ENCODE results near the gene CHKA. TPM values are rescaled to one million over a fixed set of nuclear protein-coding genes. Genes with fewer than 3 reads are reported as not detected.

CHKA gene
- total RNA-seq, 1 experiment from 2014 or later = 136 TPM

DNA sequence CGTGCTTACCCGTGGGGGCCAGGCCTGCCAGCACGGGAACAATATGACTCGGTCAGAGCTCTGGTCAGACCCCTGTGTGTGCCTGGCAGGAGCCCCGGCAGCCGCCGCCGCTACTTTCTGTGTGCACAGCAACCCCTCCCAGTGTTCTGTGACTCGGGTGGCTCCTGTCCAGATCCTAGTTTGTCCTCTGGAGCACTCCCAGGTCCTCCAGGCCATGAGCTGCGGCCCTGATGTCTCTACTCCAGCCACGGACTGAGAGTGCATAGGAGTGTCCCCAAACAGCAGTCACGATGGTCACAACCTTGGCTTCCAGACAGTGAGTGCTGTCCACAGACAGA is 87.5 kb downstream of the CHKA start:
- in situ Hi-C loops (cut with HindIII; ENCODE audit: low pct_unique_long_range_greater_than_20kb, low sequenced_read_pairs) = no loop called here
- no peak overlapping the region for H3K27ac ChIP-seq (ENCODE audit: low read length)
- no TSS peak for BruUV-seq (replicated peaks)
- ATAC-seq (no peak), DNase-seq (ENCODE audit: low read depth, low spot score) (no peak)
- TF ChIP-seq, protein P1, sequence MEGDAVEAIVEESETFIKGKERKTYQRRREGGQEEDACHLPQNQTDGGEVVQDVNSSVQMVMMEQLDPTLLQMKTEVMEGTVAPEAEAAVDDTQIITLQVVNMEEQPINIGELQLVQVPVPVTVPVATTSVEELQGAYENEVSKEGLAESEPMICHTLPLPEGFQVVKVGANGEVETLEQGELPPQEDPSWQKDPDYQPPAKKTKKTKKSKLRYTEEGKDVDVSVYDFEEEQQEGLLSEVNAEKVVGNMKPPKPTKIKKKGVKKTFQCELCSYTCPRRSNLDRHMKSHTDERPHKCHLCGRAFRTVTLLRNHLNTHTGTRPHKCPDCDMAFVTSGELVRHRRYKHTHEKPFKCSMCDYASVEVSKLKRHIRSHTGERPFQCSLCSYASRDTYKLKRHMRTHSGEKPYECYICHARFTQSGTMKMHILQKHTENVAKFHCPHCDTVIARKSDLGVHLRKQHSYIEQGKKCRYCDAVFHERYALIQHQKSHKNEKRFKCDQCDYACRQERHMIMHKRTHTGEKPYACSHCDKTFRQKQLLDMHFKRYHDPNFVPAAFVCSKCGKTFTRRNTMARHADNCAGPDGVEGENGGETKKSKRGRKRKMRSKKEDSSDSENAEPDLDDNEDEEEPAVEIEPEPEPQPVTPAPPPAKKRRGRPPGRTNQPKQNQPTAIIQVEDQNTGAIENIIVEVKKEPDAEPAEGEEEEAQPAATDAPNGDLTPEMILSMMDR (IDR thresholded peaks at IDR 0.05) = no peak
- no peak for TF ChIP-seq TCF7L2 (IDR thresholded peaks at IDR 0.05; ENCODE audit: low read depth, low read length)
- TF ChIP-seq POLR2AphosphoS5 (IDR thresholded peaks at IDR 0.05; ENCODE audit: low read depth, low read length) = no peak
- TF ChIP-seq SIN3A (IDR thresholded peaks at IDR 0.05; ENCODE audit: borderline replicate concordance, insufficient read depth, low read depth, low read length) = no peak
- TF ChIP-seq, protein P2, sequence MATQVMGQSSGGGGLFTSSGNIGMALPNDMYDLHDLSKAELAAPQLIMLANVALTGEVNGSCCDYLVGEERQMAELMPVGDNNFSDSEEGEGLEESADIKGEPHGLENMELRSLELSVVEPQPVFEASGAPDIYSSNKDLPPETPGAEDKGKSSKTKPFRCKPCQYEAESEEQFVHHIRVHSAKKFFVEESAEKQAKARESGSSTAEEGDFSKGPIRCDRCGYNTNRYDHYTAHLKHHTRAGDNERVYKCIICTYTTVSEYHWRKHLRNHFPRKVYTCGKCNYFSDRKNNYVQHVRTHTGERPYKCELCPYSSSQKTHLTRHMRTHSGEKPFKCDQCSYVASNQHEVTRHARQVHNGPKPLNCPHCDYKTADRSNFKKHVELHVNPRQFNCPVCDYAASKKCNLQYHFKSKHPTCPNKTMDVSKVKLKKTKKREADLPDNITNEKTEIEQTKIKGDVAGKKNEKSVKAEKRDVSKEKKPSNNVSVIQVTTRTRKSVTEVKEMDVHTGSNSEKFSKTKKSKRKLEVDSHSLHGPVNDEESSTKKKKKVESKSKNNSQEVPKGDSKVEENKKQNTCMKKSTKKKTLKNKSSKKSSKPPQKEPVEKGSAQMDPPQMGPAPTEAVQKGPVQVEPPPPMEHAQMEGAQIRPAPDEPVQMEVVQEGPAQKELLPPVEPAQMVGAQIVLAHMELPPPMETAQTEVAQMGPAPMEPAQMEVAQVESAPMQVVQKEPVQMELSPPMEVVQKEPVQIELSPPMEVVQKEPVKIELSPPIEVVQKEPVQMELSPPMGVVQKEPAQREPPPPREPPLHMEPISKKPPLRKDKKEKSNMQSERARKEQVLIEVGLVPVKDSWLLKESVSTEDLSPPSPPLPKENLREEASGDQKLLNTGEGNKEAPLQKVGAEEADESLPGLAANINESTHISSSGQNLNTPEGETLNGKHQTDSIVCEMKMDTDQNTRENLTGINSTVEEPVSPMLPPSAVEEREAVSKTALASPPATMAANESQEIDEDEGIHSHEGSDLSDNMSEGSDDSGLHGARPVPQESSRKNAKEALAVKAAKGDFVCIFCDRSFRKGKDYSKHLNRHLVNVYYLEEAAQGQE (IDR thresholded peaks at IDR 0.05; ENCODE audit: insufficient read depth in 1 of 2, low read depth in 2 of 2, low read length in 1 of 2) = no peak
- H3K27me3 ChIP-seq (ENCODE audit: control insufficient read depth, insufficient read depth, low read length) = no peaks in the 10 kb centered on the region
- 0 out of 2 replicates have a peak, but pooled peaks cover 3% of the 10 kb centered on the region for H3K36me3 ChIP-seq (ENCODE audit: control insufficient read depth, insufficient read depth, low read length)
- ChIA-PET CTCF (no interaction called here), POLR2A (interaction anchor here (0.7 kb wide), 1 partner anchor 20 kb away, joined by 3 read pairs; no protein-coding TSS in a partner anchor)
- no peaks in the 10 kb centered on the region for H3K9me3 ChIP-seq (ENCODE audit: control insufficient read depth, insufficient read depth, low read depth, low read length)
- intact Hi-C loops (cut with micrococcal nuclease; ENCODE audit: unreplicated experiment) = no loop called here
- no peak overlapping the region for H3K4me3 ChIP-seq (ENCODE audit: low read depth in 2 of 2, low read length in 2 of 2)
- peaks cover 29% of the 10 kb centered on the region for H3K4me1 ChIP-seq (ENCODE audit: control insufficient read depth, insufficient read depth, low read length)

DNA sequence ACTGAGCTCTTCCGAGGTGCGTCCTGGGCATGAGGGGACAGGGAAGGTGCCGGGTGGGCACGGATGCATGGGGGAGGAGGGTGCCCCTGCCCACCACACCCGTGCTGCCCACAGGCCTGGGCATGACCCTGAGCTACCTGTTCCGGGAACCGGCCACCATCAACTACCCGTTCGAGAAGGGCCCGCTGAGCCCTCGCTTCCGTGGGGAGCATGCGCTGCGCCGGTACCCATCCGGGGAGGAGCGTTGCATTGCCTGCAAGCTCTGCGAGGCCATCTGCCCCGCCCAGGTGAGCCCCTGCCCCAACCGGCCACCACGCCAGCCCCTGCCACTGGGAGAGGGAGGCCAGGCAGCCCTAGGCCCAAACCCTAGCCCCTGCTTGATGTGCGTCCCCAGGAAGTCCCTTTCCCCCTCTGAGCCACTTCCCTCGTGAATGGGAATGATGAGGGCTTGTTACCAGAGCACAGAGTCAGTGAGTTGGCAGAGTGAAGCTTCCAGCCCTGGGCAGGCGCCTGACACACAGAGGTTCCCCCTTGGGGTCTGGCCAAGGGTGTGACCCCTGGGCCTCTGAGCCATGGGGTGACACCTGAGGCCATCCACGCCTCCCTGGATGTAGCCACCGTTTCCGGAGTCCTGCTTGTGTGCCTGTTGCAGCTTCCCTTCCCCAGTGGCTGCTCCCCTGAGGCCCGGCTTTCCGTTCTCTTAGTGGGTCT is 88.0 kb downstream of the CHKA start:
- intact Hi-C loops (cut with micrococcal nuclease; ENCODE audit: unreplicated experiment) = no loop called here
- Histone ChIP-seq H3K27me3 (ENCODE audit: control insufficient read depth, insufficient read depth, low read length) (no peaks in the 10 kb centered on the region), H3K4me3 (ENCODE audit: low read depth in 2 of 2, low read length in 2 of 2) (no peak overlapping the region), H3K27ac (ENCODE audit: low read length) (no peak overlapping the region), H3K9me3 (ENCODE audit: control insufficient read depth, insufficient read depth, low read depth, low read length) (no peaks in the 10 kb centered on the region), H3K4me1 (ENCODE audit: control insufficient read depth, insufficient read depth, low read length) (peaks cover 29% of the 10 kb centered on the region), H3K36me3 (ENCODE audit: control insufficient read depth, insufficient read depth, low read length) (0 out of 2 replicates have a peak, but pooled peaks cover 3% of the 10 kb centered on the region)
- POLR2A ChIA-PET = interaction anchor here (0.7 kb wide), 1 partner anchor 20 kb away, joined by 3 read pairs; no protein-coding TSS in a partner anchor
- DNase-seq (ENCODE audit: low read depth, low spot score) (no peak), ATAC-seq (no peak)
- in situ Hi-C loops (cut with HindIII; ENCODE audit: low pct_unique_long_range_greater_than_20kb, low sequenced_read_pairs) = no loop called here
- BruUV-seq (replicated peaks) = no TSS peak
- CTCF ChIA-PET = no interaction called here
- TF ChIP-seq, protein P2 (IDR thresholded peaks at IDR 0.05; ENCODE audit: insufficient read depth in 1 of 2, low read depth in 2 of 2, low read length in 1 of 2) = no peak
- TF ChIP-seq POLR2AphosphoS5 (IDR thresholded peaks at IDR 0.05; ENCODE audit: low read depth, low read length) (no peak), TCF7L2 (IDR thresholded peaks at IDR 0.05; ENCODE audit: low read depth, low read length) (no peak), SIN3A (IDR thresholded peaks at IDR 0.05; ENCODE audit: borderline replicate concordance, insufficient read depth, low read depth, low read length) (no peak)
- TF ChIP-seq, protein P1 (IDR thresholded peaks at IDR 0.05) = no peak

Data from Panc1 (cell line).